ENCODE results near the gene RPL4.
"Not testable (repeated sequence)": the region's sequence is repeated elsewhere in the genome, so short reads cannot be mapped to it uniquely, and the experiment has no call there.

RPL4 gene

DNA sequence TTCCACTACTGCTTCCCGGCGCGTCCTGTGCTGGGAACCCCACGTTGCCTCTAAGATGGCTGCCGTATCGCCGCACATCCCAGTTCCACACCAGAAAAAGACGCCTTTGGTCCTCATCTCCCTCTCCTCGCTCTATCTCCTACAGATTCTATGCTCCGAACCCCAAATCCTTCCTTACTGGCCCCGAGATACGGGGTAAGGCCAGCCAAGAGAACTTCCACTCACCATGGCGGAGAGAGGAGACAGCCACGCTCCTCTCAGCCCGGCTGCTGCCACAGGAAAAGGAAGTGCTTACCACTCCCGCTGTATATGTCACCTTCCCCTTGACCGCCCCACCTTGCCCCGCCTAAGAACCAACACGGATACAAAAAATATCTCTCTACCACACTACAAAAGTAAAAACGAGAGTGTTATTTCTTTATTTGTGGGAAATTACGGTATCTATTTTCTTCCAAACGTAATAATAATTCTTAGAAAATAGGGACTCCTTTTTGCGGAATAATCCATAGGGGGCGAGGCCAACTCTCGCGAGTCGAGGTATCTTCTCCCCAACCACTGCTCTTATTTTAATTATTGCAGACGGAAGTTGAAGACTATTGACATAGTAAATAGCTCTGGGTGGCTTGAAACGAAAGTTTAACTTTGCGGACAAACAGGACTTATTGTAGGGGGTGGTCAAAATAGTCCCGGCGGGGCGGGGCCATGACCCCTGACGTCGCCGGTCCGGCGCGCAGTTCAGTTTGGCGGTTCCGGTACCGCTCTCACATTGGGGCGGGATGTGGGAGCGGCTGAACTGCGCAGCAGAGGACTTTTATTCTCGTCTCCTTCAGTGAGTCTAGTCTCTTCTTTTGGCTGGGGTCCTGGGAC, at the start of gene RPL4, which contains the start of gene ZWILCH:
Gene RPL4 (minus strand): TSS at position 293 of the 867 bp plus-strand sequence. CDS start 65 bp downstream, at position 228.
Gene ZWILCH (plus strand): TSS at position 764 of the 867 bp plus-strand sequence. CDS start 13 bp downstream, at position 777.
- in situ Hi-C loops (cut with MboI; ENCODE audit: low sequenced_read_pairs): no loop called here

DNA sequence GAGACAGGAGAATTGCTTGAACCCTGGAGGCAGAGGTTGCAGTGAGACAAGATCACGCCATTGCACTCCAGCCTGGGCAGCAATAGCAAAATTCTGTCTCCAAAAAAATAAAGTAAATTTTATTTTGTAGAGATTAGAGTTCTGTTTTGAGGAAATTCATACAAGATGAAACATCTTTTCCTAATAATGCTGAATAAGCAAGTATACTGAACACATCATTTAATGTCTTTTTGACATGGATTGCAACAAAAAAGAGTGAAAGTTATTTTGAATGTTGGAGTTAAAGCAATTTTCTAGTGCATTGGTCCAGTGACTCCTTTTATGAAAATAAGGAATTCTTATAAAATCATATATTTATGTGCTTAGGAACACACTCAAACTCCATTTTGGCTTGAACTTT, 40.6 kb upstream of the RPL4 start:
- in situ Hi-C loops (cut with MboI; ENCODE audit: low sequenced_read_pairs): no loop called here

DNA sequence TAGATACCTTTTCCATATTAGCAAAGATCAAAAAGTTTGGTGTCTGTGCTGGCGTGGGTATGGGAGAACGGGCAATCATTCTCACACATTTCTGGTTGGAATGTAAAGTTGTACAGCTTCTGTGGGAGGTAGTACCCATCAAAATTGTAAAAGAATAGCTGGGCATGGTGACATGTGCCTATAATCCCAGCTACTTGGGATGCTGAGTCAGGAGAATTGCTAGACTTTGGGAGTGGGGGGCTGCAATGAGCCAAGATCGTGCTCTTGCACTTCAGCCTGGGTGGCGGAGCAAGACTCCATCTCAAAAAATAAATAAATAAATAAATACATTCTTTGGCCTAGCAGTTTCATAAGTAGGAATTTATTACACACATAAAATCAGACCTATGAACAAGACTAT, 38.2 kb upstream of the RPL4 start:
- in situ Hi-C loops (cut with MboI; ENCODE audit: low sequenced_read_pairs): no loop called here

DNA sequence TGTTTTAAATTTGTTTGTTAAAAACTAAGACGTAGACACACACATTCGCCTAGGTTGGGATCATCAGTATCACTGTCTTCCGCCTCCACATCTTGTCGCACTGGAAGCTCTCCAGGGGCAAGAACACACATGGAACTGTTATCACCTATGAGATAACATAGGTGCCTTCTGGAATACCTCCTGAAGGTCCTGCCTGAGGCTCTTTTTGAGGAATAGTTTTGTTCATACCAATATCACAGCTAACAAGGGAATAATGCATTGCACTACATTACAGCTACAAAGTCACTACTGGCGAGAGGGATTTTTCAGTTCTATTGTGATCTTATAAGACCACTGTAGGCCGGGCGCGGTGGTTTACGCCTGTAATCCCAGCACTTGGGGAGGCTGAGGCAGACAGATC, 30.4 kb upstream of the RPL4 start:
- in situ Hi-C loops (cut with MboI; ENCODE audit: low sequenced_read_pairs): no loop called here

DNA sequence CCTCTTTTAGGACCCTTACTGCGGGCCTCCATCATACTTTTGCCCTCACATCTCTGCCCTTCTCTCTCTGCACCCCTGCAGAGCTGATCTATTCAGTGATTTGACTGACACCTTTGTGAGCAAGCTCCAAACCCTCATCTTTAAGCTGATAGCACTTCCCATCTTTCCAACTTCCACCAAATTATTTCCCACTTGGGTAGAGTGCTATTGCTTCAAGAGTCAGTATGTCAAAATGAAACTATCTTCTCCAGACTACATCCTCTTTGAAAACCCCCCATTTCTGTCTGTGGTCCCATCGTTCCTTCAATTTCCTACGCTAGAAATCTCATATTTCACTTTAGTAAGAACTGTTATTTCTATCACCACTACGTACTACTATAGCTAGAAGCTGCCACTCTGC, 20.2 kb upstream of the RPL4 start:
- in situ Hi-C loops (cut with MboI; ENCODE audit: low sequenced_read_pairs): no loop called here

DNA sequence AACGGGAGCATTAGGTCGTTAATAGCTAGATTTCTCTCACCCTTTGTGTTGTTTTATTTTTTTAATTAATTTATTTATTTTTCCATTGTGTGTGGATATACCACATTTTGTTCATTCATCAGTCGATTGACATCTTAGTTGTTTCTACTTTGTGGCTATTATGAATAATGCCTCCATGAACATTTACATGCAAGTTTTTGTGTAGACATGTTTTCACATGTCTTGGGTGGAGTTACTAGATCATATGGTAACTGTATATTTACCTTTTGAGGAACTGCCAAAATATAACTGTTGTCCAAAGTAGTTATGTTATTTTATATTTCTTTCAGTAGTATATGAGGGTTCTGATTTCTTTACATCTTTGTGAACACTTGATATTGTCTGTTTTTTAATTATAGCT, 19.3 kb upstream of the RPL4 start:
- in situ Hi-C loops (cut with MboI; ENCODE audit: low sequenced_read_pairs): no loop called here

DNA sequence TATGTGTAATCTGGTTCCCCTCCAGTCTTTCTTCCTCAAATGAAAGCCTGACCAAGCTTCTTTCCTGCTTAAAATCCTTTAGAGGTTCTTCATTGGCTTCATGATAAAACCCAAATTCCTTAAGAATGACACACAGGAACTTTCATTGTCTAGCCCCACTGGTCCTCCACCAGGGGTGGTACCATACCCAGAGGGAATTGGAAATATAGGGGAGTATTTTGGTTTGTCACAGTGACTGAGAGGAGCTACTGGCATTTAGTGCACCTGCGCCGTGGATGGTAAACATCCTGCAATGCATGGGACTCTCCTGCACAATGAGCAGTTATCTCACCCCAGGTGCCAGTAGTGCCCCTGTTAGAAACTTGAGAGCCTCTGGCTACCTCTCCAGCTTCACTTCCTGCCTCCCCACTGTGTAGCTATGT, 11.3 kb upstream of the RPL4 start:
- in situ Hi-C loops (cut with MboI; ENCODE audit: low sequenced_read_pairs): no loop called here

DNA sequence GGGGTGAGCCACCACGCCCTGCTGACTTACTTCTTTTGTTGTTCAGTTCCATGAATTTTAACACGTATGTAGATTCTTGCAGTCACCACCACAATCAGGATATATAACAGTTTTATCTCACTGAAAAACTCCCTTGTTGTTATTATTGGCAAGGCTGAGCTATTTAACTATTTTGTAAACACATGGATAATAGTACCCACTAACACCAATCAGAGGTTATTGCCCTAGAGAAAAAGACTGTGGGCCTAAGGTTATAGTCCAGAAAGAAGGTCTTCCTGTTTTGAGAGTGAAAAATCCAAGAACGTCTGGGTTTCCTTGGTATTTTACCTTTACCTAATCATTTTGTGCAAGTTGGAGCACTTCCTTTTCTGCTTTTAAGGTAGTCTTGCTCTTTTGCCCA, 9.9 kb upstream of the RPL4 start:
- in situ Hi-C loops (cut with MboI; ENCODE audit: low sequenced_read_pairs): no loop called here

DNA sequence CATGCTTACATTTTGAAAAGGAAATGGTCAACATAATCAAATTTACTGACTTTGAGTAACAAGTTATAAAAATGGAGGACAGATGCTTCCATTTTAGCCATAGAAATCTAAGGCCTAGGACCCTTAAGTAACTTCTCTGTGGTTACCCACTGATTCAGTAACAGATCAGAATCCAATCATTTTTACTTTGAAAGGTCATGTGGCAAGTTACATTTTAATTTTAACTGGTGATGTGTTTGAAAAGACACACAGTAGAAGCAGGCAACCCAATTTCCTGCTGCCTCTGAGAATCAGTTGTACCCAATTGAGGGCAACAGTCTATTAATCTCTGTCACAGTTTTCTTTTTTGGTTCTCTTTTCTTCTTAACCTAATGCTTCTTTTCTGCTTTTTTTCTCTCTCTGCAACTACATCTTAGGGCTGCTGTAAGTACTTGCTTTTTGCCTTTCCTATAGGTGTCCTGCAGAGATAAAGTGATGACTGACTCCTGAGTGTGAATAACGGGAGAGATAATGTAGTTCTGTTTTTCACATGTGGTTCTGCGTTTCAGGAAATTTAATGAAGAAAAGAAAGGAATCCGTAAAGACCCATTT, 3.7 kb upstream of the RPL4 start:
- in situ Hi-C loops (cut with MboI; ENCODE audit: low sequenced_read_pairs): no loop called here

DNA sequence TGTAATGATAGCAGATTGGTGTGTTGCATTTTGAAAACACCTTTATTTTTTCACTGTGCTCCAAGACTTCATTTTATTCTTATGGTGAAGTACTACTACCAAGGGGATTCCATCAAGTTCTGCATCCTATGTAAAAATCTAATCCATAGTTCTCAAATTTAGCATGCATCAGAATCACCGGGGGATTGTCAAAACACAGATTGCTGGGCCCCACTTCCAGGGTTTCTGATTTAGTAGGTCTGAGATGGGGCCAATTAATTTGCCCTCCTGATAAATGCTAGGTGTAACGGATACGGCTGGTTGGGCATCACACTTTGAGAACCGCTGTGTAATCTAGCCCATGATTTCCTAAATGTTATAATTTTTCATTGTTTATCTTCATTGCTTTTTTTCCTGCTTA, 1.2 kb upstream of the RPL4 start:
- in situ Hi-C loops (cut with MboI; ENCODE audit: low sequenced_read_pairs): no loop called here

DNA sequence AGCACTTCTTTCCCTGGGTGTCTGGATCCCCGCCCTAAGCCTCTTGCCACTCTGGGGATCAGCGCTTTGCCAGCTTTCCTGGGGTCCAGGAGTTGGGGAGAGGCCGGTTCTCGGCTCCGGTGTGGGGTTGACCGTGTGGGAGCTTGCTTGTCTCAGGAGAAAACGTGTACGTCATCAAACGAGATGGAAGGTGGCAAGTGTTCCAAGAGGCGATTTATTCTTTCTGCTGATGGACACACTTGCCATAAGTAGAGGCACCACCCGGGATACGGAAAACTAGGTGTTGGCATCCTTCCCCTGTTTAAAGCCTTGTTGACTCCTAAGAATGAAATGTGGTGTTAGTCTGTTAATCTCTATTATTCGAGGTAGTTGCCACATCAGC, 766 bp upstream of the RPL4 start:
- in situ Hi-C loops (cut with MboI; ENCODE audit: low sequenced_read_pairs): no loop called here

DNA sequence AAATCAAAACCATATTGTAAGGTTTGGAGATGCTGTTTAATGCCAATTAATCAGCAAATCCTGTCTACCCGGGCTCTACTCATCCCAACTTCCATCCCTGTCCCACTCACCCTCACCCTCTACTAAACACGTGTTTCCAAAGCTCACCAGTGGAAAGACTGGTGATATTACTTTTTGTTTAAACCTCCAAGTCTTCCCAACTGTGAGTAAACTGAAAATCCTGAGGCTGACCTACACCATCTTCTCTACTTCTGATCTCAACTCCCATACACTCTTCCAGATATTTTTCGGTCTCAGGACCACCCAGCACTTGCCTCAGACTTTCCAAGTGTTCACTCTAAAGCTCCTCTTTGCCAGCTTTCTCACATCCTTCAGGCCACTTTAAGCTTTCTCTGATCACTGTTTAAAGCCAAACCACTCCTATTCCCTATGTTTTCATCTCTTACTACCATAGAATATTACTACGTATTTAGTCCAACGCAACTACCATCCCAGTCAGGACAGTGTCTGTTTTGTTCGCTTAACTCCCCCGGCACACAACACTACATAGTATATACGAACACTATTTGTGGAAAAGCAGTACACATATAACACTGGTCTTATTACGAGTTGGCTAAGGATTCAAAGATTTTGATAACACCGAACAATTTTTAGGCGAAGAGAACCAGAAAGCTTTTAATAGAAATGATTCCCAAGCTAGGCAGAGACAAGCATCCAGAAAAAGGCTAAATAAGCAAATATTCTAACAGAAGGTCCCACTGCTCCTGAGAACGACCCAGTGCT, 684 bp downstream of the RPL4 start:
- in situ Hi-C loops (cut with MboI; ENCODE audit: low sequenced_read_pairs): no loop called here

DNA sequence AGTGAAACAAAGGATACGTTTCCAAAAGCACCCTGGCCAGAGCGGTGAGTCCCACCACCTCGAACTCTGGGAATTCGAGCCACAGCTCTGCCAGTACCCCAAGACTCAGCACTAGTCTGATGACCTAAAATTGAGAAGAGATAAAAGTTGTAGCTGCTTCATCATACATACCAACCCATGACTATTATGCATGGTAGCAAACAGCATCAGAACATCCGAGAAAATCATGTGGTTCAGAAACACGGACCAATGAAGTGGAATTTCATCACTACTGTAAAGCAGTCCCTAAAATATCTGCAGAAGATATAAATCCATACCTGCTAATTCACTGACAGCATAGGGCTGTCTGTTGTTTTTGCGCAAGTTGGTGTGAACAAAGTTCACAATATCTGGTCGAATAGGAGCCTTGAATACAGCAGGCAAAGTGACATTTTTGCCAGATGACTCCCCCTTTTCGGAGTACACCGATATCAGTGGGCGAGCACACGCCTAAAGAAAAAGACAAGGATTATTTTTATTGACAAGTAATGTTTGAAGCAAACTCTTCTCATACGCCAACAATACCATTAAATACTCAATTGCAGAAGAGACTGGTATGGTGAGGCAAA, 1.5 kb downstream of the RPL4 start:
- in situ Hi-C loops (cut with MboI; ENCODE audit: low sequenced_read_pairs): not testable (repeated sequence)

DNA sequence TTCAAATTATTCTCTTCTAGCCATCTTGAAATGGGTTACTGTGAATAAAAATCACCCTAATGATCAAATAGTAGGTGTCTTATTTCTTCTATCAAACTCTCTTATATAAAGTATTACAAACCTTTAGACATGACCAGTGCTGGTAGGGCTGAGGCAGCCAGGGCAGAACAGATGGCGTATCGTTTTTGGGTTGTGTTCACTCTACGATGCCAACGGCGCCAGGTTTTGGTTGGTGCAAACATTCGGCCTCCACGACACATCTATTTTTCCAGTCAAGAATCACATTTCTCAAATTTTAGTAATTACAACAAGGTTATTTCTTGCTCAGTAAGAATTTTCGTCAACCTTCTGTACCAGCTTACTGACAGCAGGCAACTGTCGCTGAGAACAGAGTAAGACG, 2.2 kb downstream of the RPL4 start:
- in situ Hi-C loops (cut with MboI; ENCODE audit: low sequenced_read_pairs): no loop called here

DNA sequence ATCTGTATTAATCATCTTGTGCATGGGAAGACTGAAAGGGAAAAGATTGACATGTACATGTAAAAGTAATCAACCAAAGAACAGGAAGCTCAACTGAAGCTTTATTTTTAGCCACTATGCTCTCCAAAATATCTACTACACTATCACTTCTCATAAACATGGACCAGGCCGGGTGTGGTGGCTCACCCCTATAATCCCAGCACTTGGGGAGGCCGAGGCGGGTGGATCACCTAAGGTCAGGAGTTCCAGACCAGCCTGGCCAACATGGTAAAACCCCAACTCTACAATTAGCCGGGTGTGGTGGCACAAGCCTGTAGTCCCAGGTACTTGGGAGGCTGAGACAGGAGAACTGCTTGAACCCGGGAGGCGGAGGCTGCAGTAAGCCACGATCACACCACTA, 4.3 kb downstream of the RPL4 start:
- in situ Hi-C loops (cut with MboI; ENCODE audit: low sequenced_read_pairs): not testable (repeated sequence)

DNA sequence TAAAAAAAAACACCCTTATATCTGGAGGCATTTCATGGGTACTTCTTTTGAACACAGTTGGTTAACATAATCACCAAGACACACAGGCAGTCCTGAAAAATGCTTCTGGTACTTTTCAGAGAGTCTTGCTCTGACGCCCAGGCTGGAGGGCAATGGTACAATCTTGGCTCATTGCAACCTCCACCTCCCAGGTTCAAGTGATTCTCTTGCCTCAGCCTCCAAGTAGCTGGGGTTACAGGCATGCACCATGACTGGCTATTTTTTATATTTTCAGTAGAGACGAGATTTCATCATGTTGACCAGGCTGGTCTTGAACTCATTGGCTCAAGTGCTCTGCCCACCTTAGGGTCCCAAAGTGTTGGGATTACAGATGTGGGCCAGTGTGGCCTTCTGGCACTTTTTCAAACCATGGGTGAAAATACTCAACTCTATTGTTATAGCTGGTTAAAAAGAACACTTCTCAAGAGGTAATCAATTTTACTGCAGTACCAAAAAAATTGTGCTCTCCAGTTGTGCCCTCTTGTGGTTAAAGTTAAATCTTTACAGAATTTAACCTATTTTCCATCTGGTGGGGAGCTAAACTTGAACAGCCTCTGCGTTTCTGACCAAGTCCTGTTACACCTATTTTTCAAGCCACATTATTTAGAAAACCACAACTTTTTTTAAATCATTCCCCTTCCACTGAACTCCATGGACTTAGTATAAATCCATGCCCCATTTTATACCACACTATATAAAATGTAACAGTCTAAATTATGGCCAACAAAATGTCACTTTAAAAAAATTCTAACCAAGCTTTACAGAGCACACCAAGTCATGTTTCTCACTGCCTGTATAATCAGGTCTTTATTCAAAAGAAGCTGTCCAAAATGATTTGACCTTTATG, 5.9 kb downstream of the RPL4 start:
- in situ Hi-C loops (cut with MboI; ENCODE audit: low sequenced_read_pairs): no loop called here

DNA sequence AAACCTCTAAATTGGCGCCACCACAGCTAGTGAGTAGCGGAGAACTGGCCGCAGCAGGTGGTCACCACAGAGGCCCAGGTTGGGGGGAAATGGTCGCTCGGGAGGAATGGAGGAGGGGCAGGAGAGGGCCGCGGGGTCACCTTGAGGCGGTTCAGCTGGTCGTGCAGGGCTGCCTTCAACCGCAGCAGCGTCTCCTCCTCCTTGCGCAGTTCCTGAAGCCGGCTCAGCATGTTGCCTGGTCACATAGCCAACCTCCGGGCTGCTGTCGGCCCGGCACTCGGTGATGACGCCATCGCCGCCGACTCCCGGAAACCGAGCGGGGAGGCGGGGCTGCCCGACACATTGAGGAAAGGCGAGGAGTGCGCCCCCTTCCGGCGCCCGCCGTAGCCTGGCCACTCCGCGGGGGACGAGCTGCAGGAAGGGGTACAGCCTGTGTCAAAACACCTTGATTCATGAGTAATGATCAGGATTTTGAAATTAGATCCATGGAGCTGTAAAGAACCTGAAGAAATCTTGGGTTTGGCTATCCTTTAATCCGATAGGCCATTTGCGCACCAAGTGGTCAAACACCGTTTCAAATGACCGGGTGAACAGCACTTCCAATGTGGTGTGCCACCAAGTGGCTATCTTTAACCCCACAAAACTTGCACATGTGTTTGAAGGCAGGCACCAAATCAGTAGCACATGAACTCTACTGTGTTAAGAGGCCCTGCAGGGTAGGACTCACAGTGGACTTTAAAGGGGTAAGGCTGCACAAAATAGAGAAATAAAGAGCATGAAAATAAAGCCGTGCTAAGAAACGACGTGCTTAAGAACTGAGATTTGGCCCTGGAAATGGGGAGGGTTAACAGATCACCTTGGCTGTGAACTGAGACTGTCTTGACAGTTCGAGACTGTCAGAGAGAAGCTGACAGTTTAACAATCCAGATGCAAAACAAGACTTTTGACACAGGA, 6.9 kb downstream of the RPL4 start, which contains the start of gene SNAPC5:
Gene SNAPC5 (minus strand): TSS at position 261 of the 954 bp plus-strand sequence. CDS start 31 bp downstream, at position 230.
- in situ Hi-C loops (cut with MboI; ENCODE audit: low sequenced_read_pairs): no loop called here

DNA sequence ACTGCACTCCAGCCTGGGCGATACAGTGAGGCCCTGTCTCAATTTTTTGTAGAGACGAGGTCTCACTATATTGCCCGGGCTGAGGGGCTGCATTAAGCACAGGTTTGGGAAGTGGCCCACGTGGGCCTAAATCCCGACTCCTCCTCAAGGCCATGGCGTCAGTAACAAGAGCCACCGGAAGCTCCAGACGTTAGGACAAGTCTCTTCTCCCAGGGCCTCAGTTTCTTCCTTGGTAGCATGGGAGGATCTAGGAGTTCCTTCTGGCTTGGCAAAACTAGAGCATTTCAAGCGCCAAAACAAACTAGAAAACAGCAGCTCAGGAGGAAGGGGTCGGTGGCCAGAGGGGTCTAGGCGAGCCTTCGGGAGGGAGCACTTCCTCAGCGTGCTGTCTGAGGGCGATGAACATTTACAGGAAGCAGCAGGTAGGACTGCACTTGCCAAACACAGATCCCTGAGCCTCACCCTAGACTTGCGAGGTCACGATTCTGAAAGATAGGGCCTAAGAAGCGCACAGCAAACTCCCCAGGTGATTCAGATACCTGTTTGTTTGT, 7.6 kb downstream of the RPL4 start:
- in situ Hi-C loops (cut with MboI; ENCODE audit: low sequenced_read_pairs): no loop called here

DNA sequence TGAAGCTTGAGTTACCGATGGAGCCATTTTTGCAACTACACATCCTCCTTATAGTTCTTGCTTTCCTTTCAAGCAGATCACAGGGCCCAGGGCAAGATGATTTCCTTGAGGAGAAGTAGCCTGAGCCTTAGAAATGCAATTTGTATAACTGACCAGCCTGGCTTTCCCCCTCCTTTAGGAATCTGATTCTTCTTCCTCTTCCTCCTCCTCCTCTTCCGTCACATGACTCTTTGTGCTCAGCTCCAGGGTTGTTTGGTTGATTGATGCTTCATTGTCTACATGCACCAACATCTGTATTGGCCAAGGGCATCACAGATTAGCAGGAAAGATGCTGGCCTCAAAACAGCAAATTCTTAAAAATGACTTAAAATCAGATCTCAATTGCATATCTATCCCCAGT, 10.4 kb downstream of the RPL4 start:
- in situ Hi-C loops (cut with MboI; ENCODE audit: low sequenced_read_pairs): no loop called here
